GM15510 (cell line): Measurements from ENCODE around the gene PSMD13.

Experiments
- POLR2A ChIP-seq: IDR thresholded peaks from 3 replicates; pipeline ENCODE4 v1.6.1; 2011; ENCODE audit warnings: borderline replicate concordance; ENCODE audit not compliant: insufficient read length; ENCODE audit errors: extremely low read depth

PSMD13 gene

GRCh38 chr11:271319-271715 lies 34.5 kb downstream of the PSMD13 start:
- TF ChIP-seq POLR2A, result no peak

DNA sequence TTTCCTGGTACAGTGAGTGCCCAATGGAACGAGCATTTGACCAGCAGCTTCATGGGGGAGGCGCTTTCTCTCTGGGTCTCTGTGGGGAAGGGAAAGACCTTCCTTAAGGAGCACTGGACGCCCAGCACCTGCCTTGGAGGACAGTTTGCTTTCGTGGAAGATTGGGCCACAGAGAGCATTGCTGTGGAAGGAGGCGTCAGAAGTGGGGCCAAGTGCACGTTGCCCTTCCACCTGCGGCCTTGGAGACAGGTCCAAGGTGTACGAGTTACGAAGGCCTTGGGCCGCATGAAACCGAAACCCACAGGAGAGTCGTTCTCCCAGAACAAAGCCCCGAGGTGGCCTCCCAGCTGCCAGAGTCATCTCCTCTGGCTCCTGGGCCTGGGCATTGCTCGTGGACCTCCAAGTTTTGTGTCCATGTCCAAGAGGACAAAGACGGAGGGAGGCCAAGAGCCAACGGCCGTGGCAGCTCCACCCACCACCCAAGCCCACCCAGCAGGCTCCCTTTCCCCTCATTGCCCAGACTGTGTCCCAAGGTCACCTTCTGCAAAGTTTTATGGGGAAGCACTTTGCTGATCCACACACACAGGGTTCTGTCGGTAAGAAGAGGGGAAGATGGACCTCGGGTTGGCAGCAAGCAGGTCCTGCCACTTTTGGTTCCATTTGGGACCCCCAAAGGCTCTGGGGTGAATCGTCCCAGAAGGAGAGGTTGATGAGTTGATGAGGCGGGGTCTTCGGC lies 35.6 kb downstream of the PSMD13 start:
- no peak for TF ChIP-seq POLR2A

- no peak for TF ChIP-seq POLR2A
Measured at GRCh38 chr11:272931-273198, 36.1 kb downstream of the PSMD13 start.

DNA sequence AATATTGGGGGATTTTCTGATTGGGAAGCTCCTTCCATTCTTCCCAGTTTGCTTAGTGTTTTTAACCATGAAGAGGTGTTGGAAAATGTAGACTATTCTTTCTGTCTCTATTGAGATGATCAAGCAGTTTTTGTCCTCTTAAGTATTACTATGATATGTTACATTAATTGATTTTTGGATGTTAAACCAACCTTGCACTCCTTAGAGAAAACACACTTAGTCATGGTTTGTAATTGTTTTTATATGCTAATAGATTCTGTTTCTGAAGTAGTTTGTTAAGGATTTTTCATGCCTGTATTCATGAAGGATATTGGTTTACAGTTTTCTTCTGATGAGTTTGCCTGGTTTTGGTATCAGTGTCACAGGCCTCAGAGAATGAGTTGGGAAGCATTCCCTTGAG lies 39.4 kb downstream of the PSMD13 start:
- no peak for TF ChIP-seq POLR2A

GRCh38 chr11:278001-278951 lies 41.5 kb downstream of the PSMD13 start, which contains the start of gene NLRP6:
Gene NLRP6 (plus strand): TSS chr11:278407. CDS start chr11:278570, 163 bp downstream.
- no peak for TF ChIP-seq POLR2A

- TF ChIP-seq POLR2A, result no peak
Measured at GRCh38 chr11:279040-279965, 42.5 kb downstream of the PSMD13 start.

- TF ChIP-seq POLR2A, result no peak
Measured at GRCh38 chr11:279966-280705, 43.4 kb downstream of the PSMD13 start.

DNA sequence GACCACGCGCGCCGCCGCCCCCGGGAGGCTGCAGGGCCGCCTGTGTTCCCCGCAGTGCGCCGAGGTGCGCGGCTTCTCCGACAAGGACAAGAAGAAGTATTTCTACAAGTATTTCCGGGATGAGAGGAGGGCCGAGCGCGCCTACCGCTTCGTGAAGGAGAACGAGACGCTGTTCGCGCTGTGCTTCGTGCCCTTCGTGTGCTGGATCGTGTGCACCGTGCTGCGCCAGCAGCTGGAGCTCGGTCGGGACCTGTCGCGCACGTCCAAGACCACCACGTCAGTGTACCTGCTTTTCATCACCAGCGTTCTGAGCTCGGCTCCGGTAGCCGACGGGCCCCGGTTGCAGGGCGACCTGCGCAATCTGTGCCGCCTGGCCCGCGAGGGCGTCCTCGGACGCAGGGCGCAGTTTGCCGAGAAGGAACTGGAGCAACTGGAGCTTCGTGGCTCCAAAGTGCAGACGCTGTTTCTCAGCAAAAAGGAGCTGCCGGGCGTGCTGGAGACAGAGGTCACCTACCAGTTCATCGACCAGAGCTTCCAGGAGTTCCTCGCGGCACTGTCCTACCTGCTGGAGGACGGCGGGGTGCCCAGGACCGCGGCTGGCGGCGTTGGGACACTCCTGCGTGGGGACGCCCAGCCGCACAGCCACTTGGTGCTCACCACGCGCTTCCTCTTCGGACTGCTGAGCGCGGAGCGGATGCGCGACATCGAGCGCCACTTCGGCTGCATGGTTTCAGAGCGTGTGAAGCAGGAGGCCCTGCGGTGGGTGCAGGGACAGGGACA lies 44.1 kb downstream of the PSMD13 start:
- no peak for TF ChIP-seq POLR2A

GRCh38 chr11:281486-282161 lies 44.8 kb downstream of the PSMD13 start:
- TF ChIP-seq POLR2A, result no peak

DNA sequence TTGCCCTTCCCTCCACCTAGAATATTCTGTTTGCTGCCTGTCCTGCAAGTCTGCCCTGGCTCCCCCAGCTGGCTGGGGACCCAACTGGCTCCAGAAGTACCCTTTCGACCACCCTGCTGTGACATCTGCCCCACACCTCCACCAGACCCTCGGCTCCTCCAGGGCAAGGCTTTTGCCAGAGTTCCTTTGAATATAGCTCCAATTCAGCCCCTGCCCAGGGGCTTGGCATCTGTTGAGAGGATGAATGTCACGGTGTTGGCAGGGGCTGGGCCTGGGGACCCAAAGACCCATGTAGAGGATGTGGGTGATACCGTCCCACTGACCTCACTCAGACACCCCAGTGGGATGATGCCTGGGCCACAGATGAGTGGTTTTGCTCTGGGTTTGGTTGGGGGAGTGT lies 45.4 kb downstream of the PSMD13 start:
- no peak for TF ChIP-seq POLR2A

- no peak for TF ChIP-seq POLR2A
Measured at GRCh38 chr11:282630-283360, 46.0 kb downstream of the PSMD13 start.

DNA sequence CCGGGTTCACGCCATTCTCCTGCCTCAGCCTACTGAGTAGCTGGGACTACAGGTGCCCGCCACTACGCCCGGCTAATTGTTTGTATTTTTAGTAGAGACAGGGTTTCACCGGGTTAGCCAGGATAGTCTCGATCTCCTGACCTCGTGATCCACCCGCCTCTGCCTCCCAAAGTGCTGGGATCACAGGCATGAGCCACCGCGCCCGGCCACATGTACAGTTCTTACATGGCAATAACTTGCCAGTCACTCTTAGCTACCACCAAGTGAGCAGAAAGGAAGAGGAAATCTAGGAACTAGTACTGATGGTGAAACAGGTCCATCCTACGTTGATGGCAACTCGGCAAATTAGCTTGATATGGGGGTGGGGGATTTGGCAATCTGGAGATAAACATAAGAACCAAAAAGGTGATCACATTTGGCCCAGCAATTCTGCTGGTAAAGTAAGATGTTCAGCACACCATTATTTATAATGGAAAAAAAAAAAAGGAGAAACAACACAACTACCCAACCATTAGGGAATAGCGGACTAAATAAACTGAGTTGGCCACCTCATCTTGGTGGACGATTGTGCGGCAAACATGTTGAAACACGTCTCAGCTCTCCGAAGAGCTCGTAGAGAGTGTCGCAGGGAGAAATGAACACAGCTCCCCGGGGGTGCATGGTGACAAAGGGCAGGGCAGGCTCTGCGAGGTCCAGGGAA lies 46.8 kb downstream of the PSMD13 start:
- TF ChIP-seq POLR2A, result no peak
